GM12878 (cell line): ENCODE results near the gene PGLYRP2. TPM values are rescaled to one million over a fixed set of nuclear protein-coding genes. Genes with fewer than 3 reads are reported as not detected.

Source experiments
- BRCA1 ChIP-seq: IDR thresholded peaks from 2 replicates; pipeline ENCODE4 v1.6.1; 2011; ENCODE audit warnings: low read depth, low read length, improper control_type of control experiment
- CHD2 ChIP-seq: IDR thresholded peaks from 2 replicates; pipeline ENCODE4 v1.6.1; 2011; ENCODE audit warnings: low read depth, low read length, improper control_type of control experiment, borderline replicate concordance
- CHD4 ChIP-seq: fragments of 200-600 bp; sonication (generic); IDR thresholded peaks from 2 replicates; pipeline ENCODE4 v1.6.1; 2016; ENCODE audit warnings: mild to moderate bottlenecking
- E2F8 ChIP-seq: fragments of 450-650 bp; IDR thresholded peaks from 2 replicates; pipeline ENCODE4 v1.6.1; 2018; ENCODE audit warnings: mild to moderate bottlenecking, low read depth, moderate library complexity; ENCODE audit not compliant: partially characterized antibody
- JUND ChIP-seq: IDR thresholded peaks from 2 replicates; pipeline ENCODE4 v1.6.1; 2012; ENCODE audit warnings: low read depth, mild to moderate bottlenecking, low read length, improper control_type of control experiment, moderate library complexity
- KDM1A ChIP-seq: fragments of 200-600 bp; sonication (generic); IDR thresholded peaks from 2 replicates; pipeline ENCODE4 v1.6.1; 2016; ENCODE audit warnings: borderline replicate concordance
- LARP7 ChIP-seq: fragments of 450-650 bp; IDR thresholded peaks from 2 replicates; pipeline ENCODE4 v1.6.1; 2017; ENCODE audit warnings: mild to moderate bottlenecking
- NR2F1 ChIP-seq: fragments of 450-650 bp; conservative IDR thresholded peaks from 2 replicates; pipeline ENCODE4 v1.6.1; 2017; ENCODE audit warnings: mild to moderate bottlenecking
- PML ChIP-seq: IDR thresholded peaks from 2 replicates; pipeline ENCODE4 v1.6.1; 2012; ENCODE audit warnings: low read length, inconsistent platforms
- SMARCA5 ChIP-seq: fragments of 450-650 bp; IDR thresholded peaks from 2 replicates; pipeline ENCODE4 v1.6.1; 2017; ENCODE audit warnings: mild to moderate bottlenecking
- TCF3 ChIP-seq: IDR thresholded peaks from 2 replicates; pipeline ENCODE4 v1.6.1; 2012; ENCODE audit warnings: low read depth, mild to moderate bottlenecking, low read length, borderline replicate concordance; ENCODE audit not compliant: insufficient read depth
- ZBTB11 ChIP-seq: fragments of 450-650 bp; formaldehyde crosslinking; IDR thresholded peaks from 2 replicates; pipeline ENCODE4 v1.5.0; 2022; ENCODE audit warnings: mild to moderate bottlenecking, missing genetic modification characterization
- ZBTB4 ChIP-seq: fragments of 450-650 bp; formaldehyde crosslinking; IDR thresholded peaks from 2 replicates; pipeline ENCODE4 v1.4.0; 2022; ENCODE audit warnings: mild to moderate bottlenecking, moderate library complexity
- ZNF24 ChIP-seq: fragments of 450-650 bp; IDR thresholded peaks from 2 replicates; pipeline ENCODE4 v1.6.1; 2017; ENCODE audit warnings: antibody characterized with exemption, mild to moderate bottlenecking
- polyA plus RNA-seq, 11 experiments: library from polyadenylated mRNA; depleted of rRNA in 4 of 11; unstranded in 6 of 11; stranded (reverse) in 5 of 11; fragments of >200 nt; fragmentation: Nextera tagmentation in 4 of 11; fragmentation: Illumina TruSeq in 1 of 11; extraction: Ambion mirVana in 4 of 11; extraction: Trizol in 1 of 11; gene quantifications; 1 replicate in 1 of 11; 2 replicates in 10 of 11; pipeline versions ENCODE4 v1.2.1 to v1.2.3, GENCODE V29; 2011 to 2016; ENCODE audit warnings: inconsistent platforms in 2 of 11, missing spikeins in 2 of 11, low read depth in 1 of 11
- total RNA-seq, 4 experiments: library from RNA; depleted of rRNA in 3 of 4; stranded (reverse); fragments of >200 nt in 3 of 4; fragmentation: Illumina TruSeq in 1 of 4; extraction: Trizol in 1 of 4; gene quantifications; 2 replicates each; pipeline versions ENCODE4 v1.2.1 to v1.2.3, GENCODE V29; 2013 to 2021
- TF ChIP-seq, protein P1 (sequence below): fragments of 450-650 bp; IDR thresholded peaks from 2 replicates; pipeline ENCODE4 v1.6.1; 2017; ENCODE audit warnings: mild to moderate bottlenecking

PGLYRP2 gene
- total and polyA plus RNA-seq, 10 of the 15 experiments (the other 5 are each of a cell fraction or from before 2014, with no cell fraction given): 0.15 to 0.48 (median 0.26) TPM; not detected in 5

GRCh38 chr19:15463861-15464371 lies 15.4 kb downstream of the PGLYRP2 start (continued):
- TF ChIP-seq, protein P1, sequence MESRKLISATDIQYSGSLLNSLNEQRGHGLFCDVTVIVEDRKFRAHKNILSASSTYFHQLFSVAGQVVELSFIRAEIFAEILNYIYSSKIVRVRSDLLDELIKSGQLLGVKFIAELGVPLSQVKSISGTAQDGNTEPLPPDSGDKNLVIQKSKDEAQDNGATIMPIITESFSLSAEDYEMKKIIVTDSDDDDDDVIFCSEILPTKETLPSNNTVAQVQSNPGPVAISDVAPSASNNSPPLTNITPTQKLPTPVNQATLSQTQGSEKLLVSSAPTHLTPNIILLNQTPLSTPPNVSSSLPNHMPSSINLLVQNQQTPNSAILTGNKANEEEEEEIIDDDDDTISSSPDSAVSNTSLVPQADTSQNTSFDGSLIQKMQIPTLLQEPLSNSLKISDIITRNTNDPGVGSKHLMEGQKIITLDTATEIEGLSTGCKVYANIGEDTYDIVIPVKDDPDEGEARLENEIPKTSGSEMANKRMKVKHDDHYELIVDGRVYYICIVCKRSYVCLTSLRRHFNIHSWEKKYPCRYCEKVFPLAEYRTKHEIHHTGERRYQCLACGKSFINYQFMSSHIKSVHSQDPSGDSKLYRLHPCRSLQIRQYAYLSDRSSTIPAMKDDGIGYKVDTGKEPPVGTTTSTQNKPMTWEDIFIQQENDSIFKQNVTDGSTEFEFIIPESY: no peak
- no peak for TF ChIP-seq JUND
- TF ChIP-seq NR2F1: no peak
- no peak for TF ChIP-seq BRCA1
- TF ChIP-seq E2F8: no peak
- no peak for TF ChIP-seq ZBTB4 (CRISPR knock-in tag)
- peak; percentile 69 for TF ChIP-seq LARP7
- 0 out of 2 replicates have a peak, but pooled peaks have one; percentile 41 for TF ChIP-seq SMARCA5
- TF ChIP-seq TCF3: 0 out of 2 replicates have a peak, but pooled peaks have one; percentile 25
- TF ChIP-seq ZBTB11: peak; percentile 74
- peak; percentile 83; the same call in 1 of the 2 replicates for TF ChIP-seq PML
- no peak for TF ChIP-seq CHD2
- no peak for TF ChIP-seq ZNF24
- no peak for TF ChIP-seq KDM1A
- TF ChIP-seq CHD4: no peak
